ENCODE results near the gene NAT8.
"Not testable (repeated sequence)": the region's sequence is repeated elsewhere in the genome, so short reads cannot be mapped to it uniquely, and the experiment has no call there.

NAT8 gene, protein sequence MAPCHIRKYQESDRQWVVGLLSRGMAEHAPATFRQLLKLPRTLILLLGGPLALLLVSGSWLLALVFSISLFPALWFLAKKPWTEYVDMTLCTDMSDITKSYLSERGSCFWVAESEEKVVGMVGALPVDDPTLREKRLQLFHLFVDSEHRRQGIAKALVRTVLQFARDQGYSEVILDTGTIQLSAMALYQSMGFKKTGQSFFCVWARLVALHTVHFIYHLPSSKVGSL

DNA sequence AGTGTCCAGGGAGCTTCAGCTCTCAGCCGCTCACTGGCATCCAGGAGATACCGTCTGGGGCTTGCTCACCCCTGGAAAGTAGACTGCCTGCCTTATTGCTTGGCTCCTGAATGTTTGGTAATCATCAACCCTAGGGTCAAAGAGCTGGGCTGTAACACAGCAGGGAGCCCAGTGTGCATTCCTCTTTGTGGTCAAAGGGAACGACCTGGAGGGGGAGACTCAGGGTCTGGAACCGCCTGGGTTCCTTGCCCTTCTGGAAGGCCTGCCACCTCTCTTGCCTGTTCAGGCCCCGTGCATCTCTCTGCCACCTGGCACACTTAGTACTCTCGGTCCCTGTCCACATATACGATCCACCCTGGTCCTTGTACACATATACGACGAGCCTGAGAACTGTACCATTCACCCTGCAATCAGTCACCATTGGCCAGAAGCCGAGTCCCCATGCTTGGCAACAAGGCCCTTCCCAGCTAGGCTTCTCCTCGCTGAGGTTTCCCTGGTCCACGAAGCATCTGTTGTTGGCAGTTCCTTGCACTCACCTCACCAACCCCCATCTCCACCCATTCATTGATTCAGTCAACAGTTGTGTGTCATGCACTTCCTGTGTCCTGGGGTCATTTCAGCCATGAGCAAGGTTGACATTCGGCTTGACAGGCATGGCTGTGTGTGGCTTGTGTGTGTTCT, at the start of gene NAT8:
TSS of gene NAT8 (minus strand) at position 85 of the 681 bp plus-strand sequence. CDS start 794 bp downstream, outside the sequence.
- no peak for DNase-seq

DNA sequence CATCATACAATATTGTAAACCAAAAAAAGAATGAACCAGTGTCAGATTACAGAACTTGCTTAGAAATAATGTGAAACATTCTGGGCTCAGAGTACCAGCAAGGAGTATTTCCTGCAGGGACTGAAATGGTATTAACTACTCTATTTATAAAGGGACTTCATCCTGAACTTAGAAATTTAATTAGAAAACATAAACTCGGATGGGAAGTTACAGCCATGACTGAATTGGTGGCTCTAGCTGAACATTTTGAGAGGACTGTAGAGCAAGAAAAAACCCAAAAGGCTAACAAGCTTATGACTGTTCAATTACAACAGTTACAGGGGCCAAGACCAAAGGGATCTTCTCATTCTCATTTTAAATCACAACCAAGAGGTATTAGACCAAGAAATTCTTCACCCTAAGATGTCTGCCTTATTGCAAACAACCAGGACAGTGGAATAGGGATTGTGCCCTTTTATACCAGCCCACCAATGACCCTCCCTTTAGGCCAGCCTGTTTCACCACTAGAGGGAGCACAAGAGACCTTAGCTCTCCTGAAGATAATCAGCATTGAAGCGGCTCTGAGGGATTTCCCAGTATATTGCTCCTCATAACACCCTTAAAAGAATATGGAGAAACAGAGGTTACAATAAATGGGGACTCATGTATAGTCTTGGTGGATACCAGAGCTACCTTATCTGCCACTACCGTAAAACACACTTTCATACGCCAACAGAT, 48.3 kb upstream of the NAT8 start:
- peak in 1 of 2 experiments; percentile 56 for DNase-seq

DNA sequence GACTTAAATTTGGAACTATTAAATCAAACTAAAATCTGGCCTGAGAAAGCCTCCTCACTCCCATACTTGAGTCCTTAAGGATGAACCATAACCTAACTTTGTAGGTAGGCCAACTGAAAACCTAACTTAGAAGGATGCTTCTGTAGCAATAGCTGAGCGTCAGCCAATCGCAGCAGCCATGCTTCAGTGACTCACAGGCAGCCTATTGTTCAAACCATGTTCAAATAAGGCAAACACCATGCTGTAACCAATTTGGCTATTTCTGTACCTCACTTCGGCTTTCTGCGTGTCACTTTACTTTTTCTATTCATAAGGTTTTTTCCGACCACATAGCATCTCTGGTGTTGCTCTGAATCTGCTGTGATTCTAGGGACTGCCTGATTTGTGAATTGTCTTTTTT, 46.3 kb upstream of the NAT8 start:
- not testable (repeated sequence) for DNase-seq

DNA sequence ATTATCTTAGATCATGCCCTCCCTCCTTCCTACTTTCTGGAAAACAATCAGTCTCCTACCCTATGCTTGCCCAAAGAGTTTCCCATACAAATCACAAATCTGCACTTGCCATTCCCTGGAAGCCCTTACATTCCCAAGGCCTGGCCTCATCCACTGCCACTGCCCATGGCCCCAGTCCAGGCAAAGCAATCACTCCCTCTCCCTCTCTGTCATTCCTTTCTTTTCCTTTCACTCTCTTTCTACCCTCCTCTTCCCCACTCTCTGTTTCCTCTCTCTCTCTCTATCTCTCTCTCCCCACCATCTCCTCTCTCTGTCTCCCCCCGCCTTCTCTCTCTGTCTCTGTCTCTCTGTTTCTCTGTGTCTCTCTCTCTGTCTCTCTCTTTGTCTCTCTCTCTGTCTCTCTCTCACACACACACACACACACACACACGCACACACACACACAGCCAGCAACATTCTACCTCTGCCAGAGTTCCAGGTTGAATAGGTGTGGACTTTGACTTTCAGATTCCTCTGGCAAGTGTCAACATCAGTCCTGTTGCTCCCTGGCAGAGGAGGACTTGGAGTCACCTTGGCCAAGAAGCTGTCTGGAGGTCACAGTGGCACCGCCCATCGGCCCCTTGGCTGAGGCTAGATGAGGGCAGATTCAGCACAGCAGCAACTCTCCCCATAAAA, 43.7 kb upstream of the NAT8 start:
- no peak for DNase-seq

DNA sequence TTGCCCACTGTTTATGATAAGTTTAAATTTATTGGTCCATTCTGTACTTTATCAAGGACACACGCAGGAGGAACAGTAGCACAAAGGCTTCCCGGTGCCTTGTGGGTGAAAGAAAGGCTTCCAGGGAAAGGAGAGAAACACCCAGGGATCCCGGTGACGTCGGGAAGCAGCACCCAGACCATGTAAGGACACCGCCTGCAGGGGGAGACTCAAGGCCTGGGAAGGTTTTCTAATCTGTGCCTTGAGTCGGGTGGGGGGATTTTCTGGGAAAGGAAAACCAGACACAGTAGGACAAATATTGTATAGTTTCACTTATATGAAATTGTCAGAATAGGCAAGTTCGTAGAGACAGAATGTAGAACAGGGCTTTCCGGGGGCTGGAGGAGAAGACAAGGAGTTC, 42.7 kb upstream of the NAT8 start:
- DNase-seq, result peak in 1 of 2 experiments; percentile 10

DNA sequence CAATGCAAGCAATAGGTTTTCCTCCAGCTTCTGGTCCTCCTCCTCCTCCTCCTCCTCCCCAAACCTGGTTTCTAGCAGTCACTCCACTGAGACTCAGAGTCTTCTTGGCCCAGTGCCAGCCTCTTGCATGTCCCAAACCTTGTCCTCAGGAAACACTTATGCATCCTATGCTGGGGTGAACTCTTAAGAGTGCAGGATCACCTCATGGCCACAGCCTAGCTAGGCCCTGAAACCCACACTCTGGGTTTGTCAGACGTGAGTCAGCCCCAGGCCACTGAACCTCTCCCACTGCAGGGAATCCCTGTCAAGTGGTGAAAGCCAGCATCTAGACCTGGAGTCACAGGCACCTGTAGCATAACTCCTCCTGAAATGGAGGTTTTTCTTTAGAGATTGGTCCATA, 42.1 kb upstream of the NAT8 start:
- DNase-seq, result not testable (repeated sequence)

DNA sequence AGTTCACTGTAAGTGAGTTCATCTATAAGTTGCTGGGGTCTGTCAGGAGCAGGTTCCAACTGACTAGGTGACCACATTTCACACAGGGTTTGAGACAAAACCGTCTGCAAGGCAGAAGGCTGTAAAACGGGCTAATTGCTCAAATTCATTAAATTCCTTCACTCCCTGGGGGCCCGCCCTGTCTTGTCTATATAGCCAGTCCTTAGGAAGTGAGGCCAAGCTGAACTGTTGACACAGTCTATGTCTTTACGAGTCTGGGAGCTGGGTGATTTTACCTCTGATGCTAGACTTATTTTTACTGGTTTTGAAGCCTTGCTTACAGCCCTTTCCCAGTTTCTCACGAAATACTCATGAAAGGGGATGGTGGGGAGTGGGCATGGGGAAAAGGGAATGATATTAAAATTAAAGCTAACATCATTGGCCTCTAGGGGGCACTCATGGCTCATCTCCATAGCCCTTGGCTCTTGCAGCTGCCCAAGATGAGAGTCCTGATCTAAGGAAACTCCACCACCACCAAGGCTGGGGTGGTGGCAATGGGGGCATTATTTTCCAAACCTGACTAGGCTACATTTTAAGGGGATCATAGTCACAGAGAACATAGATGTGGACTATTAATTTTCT, 37.8 kb upstream of the NAT8 start:
- peak; percentile 10 to 53 for DNase-seq

DNA sequence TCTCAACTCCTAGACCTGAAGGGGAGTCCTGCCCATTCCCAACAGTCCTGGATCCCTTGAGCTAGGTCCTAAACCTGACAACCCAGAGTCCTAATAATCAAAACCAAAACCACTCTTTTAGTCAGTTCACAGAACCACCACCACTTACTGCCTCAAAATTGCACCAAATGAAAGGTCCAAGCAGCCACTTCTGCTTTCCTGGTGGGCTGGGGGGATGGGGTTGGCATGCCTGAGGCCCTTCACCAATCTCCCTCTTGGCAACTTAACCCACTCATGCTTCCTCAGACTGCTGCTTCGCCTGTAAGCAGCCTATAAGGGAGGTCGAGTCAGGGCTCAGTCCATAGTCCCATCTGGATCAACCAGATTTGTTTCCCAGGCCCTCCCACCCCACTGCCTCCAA, 37.0 kb upstream of the NAT8 start:
- DNase-seq, result not testable (repeated sequence)

DNA sequence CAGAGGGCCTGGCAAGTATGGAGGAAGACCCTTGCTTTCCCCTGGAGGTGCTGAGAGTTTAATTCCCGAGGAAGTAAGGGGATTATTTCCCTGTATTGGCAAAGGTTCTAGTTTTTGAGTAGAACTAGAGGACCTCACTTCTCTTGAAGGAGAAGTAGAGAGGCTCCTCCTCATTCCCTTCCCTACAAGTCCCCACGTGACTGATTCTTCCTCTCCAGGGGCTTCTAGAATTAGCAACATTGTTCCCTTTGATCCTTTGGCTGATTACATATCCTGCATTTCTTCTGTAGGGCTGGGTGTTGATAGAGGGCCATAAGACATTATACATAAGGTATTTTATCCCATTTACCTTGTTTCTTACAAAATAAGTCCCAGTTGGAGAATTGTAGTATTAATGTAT, 35.8 kb upstream of the NAT8 start:
- not testable (repeated sequence) for DNase-seq

DNA sequence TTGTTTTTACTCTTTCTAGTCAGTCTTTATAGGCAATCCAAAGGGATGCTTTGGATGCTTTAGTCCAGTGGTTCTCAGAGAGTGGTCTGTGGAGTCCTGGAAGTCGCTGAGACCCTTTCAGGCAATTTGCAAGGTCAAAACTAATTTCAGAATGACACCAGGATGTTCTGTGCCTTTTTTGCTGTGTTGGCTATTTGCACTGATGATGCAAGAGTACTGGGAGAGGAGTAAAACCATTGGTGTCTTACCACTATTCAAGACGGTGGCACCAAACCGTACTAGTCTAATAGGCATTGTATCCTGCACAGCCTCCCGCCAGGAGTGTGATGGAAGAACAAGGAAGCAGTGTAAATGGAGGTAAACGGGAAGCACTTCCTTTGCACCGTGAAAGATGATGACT, 34.0 kb upstream of the NAT8 start:
- DNase-seq, result not testable (repeated sequence)

DNA sequence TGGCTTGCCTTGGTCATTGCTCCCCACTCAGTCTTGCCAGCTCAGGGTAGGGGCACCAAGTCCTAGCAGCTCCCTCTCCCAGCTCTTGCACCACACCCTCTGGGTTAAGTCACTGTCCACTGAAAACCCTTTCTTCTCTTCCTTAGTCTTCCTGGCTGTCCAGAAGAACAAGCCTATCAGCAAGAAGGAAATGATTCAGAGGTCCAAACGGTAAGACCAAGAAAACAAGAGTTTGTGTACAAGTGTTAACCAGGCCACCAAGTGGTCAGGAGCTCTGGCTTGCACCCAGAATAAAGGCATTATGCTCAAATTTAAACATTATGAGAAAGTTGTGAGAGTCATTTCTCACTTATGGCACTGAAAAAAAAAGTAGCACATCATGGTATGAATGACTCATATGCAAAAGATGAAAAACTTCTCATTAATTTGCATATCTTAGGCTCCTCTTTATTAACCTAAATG, 32.5 kb upstream of the NAT8 start:
- not testable (repeated sequence) for DNase-seq

DNA sequence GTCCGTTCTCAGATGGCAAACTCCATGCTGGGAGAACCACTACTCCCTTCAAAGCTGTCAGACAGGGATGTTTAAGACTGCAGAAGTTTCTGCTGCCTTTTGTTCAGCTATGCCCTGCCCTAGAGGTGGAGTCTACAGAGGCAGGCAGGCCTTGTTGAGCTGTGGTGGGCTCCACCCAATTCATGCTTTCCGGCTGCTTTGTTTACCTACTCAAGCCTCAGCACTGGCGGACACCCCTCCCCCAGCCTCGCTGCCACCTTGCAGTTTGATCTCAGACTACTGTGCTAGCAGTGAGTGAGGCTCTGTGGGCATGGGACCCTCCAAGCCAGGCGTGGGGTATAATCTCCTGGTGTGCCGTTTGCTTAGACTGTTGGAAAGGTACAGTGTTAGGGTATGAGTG, 27.8 kb upstream of the NAT8 start:
- not testable (repeated sequence) for DNase-seq

DNA sequence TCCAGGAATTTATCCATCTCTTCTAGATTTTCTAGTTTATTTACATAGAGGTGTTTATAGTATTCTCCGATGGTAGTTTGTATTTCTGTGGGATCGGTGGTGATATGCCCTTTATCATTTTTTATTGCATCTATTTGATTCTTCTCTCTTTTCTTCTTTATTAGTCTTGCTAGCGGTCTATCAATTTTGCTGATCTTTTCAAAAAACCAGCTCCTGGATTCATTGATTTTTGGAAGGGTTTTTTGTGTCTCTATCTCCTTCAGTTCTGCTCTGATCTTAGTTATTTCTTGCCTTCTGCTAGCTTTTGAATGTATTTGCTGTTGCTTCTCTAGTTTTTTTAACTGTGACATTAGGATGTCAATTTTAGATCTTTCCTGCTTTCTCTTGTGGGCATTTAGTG, 25.0 kb upstream of the NAT8 start:
- not testable (repeated sequence) for DNase-seq

DNA sequence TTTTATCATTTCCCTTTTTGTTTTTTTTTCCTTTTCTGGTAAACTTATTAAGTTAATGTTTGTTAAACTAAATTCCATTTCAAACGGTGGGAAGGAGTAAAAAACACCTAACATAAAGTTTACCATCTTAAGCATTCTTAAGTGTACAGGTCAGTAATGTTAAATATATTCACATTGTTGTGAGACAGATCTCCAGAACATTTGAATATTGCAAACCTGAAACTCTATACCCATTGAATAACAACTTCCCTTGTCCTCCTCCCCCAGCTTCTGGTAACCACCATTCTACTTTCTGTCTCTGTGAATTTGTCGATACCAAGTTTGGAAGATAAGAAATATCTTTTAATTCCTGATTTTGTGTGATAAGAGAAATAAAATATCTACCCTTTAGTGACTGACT, 12.0 kb upstream of the NAT8 start:
- DNase-seq, result no peak

DNA sequence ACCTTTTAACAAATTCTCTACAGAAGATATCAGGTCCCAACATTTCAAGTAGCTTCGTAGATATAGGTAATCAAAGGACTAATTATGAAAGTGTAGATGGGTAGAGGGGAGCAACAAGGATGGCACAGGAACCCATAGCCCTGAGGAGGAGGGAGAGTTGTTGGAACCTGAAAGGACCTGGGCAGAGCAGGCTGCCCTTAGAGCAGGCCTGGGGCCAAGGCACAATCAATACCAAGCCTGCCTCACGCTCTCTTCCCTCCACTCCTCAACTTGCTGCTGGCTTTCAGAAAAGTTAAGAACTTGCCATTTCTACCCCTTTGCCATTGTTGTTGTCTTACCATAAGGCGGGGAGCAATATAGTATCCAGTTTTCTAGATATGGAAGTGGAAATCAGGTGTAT, 10.1 kb upstream of the NAT8 start:
- no peak for DNase-seq

DNA sequence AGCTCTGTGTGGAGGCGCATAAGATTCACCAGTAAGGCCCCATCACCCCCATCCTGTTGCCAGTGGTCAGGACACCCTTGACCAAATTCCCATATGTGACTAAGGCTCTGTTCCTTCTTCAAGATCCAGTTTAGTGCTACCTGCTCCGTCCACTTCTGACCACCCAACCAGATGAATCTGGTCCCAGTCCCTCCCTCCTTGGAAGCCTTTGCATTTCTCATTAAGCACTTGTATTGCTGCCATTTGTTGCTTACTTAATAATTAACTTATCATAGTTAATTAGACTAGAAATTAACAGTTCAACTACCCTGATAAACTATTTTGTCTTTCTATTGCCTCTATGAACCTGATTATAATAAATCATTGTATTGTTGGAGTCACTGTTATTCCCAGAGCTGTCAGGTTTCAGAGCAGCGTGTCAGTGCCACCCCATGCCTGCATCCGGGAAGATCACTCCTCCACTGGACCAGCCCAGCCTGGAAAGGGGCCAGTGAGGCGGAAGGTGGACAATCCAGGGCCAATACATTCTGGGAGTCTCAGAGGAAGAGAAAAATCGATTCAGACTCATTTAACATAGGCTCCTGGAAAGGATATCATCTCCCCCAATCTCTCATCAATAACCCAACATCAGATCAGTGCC, 9.5 kb upstream of the NAT8 start:
- DNase-seq, result no peak

DNA sequence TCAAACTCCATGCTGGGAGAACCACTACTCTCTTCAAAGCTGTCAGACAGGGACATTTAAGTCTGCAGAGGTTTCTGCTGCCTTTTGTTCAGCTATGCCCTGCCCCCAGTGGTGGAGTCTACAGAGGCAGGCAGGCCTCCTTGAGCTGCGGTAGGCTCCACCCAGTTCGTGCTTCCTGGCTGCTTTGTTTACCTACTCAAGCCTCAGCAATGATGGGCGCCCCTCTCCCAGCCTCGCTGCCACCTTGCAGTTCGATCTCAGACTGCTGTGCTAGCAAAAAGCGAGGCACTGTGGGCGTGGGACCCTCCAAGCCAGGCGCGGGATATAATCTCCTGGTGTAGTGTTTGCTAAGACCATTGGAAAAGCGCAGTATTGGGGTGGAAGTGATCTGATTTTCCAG, 5.5 kb upstream of the NAT8 start:
- DNase-seq, result not testable (repeated sequence)

DNA sequence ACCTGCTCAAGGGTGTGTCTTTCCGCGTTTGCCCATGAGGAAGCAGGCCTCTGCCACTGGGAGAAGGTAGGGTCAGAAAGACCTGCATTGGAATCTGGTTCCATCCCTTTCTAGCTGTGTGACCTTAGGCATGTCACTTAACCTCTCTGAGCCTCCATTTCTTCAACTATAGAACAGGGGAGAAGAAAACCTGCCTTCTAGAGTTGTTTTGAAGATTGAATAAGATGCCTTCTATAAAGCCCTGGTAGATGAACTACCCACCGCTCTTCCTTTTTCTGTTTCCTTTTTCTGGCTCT, 507 bp downstream of the NAT8 start:
- no peak for DNase-seq

DNA sequence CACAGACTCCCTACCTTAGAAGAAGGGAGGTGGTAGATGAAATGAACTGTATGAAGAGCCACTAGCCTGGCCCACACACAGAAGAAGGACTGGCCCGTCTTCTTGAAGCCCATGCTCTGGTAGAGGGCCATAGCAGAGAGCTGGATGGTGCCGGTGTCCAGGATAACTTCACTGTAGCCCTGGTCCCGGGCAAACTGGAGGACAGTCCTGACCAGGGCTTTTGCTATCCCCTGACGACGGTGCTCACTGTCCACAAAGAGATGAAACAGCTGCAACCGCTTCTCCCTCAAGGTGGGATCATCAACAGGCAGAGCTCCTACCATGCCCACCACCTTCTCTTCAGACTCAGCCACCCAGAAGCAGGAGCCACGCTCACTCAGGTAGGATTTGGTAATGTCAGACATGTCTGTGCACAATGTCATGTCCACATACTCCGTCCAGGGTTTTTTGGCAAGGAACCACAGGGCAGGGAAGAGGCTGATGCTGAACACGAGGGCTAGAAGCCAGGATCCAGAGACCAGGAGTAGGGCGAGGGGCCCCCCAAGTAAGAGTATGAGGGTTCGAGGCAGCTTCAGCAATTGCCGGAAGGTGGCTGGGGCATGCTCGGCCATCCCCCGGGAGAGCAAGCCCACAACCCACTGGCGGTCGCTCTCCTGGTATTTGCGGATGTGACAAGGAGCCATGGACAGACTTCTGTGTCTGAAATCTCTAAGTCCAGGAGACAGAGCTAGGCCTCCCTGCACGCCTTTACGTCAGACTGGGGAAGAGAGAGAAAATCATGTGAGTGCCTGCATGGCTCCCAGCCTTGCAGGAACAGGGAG, 1.1 kb downstream of the NAT8 start:
- no peak for DNase-seq

DNA sequence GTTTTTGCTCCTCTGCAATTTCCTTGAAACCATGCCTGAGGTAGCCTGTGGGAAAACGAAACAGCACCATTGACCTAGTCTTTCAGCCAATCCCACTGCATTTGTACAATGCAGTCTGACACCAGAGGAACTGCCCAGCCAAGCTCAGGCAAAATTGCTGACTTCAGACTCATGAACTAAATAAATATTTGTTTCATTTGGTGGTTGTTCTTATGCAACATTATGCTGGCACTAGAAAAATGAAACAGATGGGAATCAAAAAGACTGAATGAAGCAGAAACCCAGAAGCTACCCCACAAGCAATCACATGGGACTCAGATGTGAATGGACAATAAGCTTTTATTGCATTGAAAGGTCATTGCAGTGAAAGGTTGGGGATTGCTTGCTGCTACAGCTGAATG, 1.7 kb downstream of the NAT8 start:
- no peak for DNase-seq

DNA sequence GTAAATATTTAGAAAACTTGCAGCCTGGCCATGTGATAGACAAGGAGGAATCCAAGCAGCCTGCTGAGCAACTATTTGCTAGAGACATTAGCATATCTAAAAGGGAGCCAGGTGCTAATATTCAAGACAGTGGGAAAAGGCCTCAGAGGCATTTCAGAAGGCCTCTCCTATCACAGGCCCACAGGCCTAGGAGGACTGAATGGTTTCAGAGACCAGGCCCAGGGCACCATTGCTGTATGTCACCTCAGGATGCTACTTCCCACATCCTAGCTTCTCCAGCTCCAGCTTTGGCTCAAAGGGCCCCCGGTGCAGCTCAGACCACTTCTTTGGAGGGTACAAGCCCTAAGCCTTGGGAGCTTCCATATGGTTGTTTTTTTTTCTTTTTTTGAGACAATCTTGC, 3.8 kb downstream of the NAT8 start:
- DNase-seq, result no peak

DNA sequence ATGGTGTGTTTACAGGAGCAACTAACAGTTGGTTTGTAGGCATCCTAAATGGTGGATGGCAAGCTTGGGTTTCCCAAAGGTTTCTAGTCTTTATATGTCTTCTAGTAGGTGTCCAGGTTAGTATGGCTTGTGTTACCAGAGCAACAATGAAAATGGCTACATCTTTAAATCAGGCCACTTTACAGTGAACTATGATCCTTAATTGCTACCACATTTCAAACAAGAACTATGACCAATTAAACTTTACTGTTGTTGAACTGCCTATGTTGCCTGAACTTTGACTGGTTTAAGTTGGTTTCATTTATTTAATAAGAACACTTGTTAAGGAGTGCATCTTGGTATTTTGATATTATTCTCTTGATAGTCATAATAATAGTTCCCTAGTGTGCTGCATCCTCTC, 5.2 kb downstream of the NAT8 start:
- not testable (repeated sequence) for DNase-seq
